ENCODE results near the gene NPC2.

The NPC2 gene

GRCh38 chr14:74533576-74533975 is 40.5 kb upstream of the NPC2 start:
- TF ChIP-seq CTCF (conservative IDR thresholded peaks at IDR 0.05), result no peak
- H3K27ac ChIP-seq, result no peak overlapping the region

GRCh38 chr14:74532246-74532645 is 39.1 kb upstream of the NPC2 start:
- H3K27ac ChIP-seq, result no peak overlapping the region
- TF ChIP-seq CTCF (conservative IDR thresholded peaks at IDR 0.05), result no peak

- no peak overlapping the region for H3K27ac ChIP-seq
- no peak for TF ChIP-seq CTCF (conservative IDR thresholded peaks at IDR 0.05)
These were observed 38.4 kb upstream of the NPC2 start for GRCh38 chr14:74531467-74531866.

- no peak for TF ChIP-seq CTCF (conservative IDR thresholded peaks at IDR 0.05)
- no peak overlapping the region for H3K27ac ChIP-seq
These were observed 37.9 kb upstream of the NPC2 start for GRCh38 chr14:74531006-74531405.

- no peak overlapping the region for H3K27ac ChIP-seq
- no peak for TF ChIP-seq CTCF (conservative IDR thresholded peaks at IDR 0.05)
These were observed 35.8 kb upstream of the NPC2 start for GRCh38 chr14:74528886-74529285.

GRCh38 chr14:74528406-74528805 is 35.3 kb upstream of the NPC2 start:
- TF ChIP-seq CTCF (conservative IDR thresholded peaks at IDR 0.05), result no peak

GRCh38 chr14:74527736-74528280 is 34.7 kb upstream of the NPC2 start:
- TF ChIP-seq CTCF (conservative IDR thresholded peaks at IDR 0.05), result no peak
- no peak overlapping the region for H3K27ac ChIP-seq

More at GRCh38 chr14:74528406-74528805, 35.3 kb upstream of the NPC2 start:
- H3K27ac ChIP-seq, result no peak overlapping the region
